Measurements from ENCODE around the gene C2CD4D.

DNA sequence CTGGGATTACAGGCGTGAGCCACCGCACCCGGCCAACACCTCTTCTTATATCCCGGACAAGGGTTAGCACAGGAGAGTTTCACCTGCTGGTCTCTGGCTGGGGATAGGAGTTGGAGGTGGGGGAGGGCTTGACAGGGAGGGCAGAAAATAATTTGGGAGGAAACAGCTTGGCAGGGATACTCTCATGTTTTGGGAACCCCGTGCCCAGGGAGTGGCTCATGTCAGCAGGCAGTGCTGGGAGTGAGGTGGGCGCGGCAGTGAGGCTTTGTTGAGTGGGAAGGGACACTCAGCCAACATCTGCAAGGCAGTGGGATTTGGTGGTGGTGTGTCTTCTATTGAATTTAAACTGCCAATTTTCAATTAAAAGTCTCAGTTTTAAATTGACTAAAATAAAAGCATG, 15.0 kb upstream of the C2CD4D start:
- TF ChIP-seq, protein P1, sequence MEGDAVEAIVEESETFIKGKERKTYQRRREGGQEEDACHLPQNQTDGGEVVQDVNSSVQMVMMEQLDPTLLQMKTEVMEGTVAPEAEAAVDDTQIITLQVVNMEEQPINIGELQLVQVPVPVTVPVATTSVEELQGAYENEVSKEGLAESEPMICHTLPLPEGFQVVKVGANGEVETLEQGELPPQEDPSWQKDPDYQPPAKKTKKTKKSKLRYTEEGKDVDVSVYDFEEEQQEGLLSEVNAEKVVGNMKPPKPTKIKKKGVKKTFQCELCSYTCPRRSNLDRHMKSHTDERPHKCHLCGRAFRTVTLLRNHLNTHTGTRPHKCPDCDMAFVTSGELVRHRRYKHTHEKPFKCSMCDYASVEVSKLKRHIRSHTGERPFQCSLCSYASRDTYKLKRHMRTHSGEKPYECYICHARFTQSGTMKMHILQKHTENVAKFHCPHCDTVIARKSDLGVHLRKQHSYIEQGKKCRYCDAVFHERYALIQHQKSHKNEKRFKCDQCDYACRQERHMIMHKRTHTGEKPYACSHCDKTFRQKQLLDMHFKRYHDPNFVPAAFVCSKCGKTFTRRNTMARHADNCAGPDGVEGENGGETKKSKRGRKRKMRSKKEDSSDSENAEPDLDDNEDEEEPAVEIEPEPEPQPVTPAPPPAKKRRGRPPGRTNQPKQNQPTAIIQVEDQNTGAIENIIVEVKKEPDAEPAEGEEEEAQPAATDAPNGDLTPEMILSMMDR (conservative IDR thresholded peaks at IDR 0.05 in 1 of 2, IDR thresholded peaks at IDR 0.05 in 1 of 2; ENCODE audit: low read depth in 1 of 2, low read length in 2 of 2): no peak
- TF ChIP-seq EZH2 (IDR thresholded peaks at IDR 0.05; ENCODE audit: low read length, missing control alignments): no peak
